HUES64 (cell line): ENCODE results near the gene GLT1D1.

ENCODE experiments used
- H3K27ac ChIP-seq: 2 replicates; pipeline ENCODE4 v1.7.0; 2013; ENCODE audit warnings: low read depth, low read length, inconsistent platforms
- H3K27me3 ChIP-seq: 2 replicates; pipeline ENCODE4 v1.6.1; 2013; ENCODE audit warnings: mild to moderate bottlenecking, low read length; ENCODE audit not compliant: insufficient read depth
- H3K36me3 ChIP-seq: 2 replicates; pipeline ENCODE4 v1.6.1; 2013; ENCODE audit warnings: mild to moderate bottlenecking, low read length; ENCODE audit not compliant: insufficient read depth
- H3K4me1 ChIP-seq: 2 replicates; pipeline ENCODE4 v1.6.1; 2013; ENCODE audit warnings: mild to moderate bottlenecking, low read length, moderate library complexity; ENCODE audit not compliant: insufficient read depth
- H3K4me3 ChIP-seq: 2 replicates; pipeline ENCODE4 v1.5.1; 2013; ENCODE audit warnings: mild to moderate bottlenecking, low read length, moderate library complexity
- H3K9ac ChIP-seq: 2 replicates; pipeline ENCODE4 v1.6.1; 2013; ENCODE audit warnings: mild to moderate bottlenecking, low read depth, low read length
- H3K9me3 ChIP-seq: 2 replicates; pipeline ENCODE4 v1.6.1; 2013; ENCODE audit warnings: low read depth, low read length; ENCODE audit not compliant: insufficient read depth
- WGBS: fragments of 150-250, 120-280 bp; methylation state at CpG from one replicate; pipeline ENCODE4 v1.1.7; 2013; ENCODE audit warnings: missing lambda C conversion rate; 5-methylcytosine and 5-hydroxymethylcytosine counted together

The GLT1D1 gene

DNA sequence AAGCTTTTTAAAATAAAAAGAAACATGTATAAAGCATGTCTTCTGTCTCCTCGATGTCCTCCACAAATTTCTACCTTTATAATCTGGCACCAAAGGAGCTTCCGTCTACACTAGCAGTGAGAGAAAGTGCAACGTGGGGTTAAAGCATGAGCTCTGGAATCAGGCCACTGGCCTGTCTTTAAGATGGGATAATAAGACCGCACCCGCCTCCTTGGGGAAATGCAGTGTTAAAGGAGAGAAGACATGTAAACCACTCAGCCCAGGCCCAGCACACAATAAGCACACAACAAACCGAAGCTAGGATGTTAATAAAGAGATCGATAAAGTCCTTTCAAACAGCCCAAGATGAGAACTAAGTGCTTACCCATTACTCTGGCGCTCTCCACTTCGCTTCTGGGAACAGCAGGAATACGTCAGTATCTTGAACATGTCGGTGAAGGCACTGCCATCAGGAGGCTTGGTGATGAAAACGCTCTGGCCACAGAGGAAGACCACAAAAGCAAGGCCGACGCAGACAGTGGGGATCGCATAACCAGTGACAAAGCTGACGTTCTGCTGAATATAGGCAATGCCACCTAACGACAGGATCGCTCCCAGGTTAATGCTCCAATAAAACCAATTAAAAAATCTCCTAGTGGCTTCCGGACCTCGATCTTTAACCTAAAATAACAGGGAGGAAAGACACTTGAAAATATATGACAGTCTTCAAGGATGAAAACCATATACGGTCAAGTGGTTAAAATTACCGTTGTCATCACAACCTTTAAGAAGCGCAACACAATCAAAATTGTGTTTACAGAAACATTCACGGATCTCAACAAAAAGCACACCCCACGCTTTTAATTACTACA is 38.6 kb upstream of the GLT1D1 start:
- WGBS, result 95% methylated on average over 25 of the region's 25 CpGs

DNA sequence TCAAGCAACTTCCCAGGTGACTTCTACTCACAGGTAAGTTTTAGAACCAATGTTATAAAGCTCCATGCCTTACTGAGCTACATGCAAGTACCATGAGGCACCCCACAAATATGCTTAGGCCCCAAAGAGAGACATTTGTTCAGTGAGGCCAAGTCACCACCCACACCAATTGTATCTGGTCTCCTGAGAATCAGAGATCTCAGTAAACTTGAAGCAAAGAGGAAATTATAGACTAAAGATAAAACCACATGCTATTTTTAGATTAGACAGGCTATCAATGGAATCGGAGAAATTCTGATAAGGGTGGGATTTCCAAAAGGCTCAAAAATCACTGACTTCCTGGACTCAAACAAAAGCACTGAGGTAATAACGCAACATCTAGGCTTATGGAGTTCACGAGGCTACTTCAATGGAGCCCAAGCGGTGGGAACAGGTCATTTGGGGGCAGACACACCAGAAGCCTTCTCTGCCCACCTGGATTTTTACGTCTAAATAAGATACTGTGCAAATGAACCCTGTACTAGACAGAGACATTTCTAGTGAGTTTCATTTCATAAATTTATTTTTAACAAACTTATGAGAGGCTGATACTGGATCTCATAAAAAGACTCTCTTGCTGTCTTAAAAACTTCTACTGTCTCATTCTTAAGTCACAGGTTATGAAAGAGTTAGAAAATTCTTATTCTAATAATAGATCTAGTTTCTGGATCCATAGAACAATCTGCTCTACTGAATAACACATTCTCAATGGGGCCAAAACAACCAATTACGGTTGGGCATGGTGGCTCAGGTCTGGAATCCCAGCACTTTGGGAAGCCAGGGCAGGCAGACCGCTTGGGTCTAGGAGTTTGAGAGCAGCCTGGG is 37.3 kb upstream of the GLT1D1 start:
- H3K4me3 ChIP-seq, result no peak overlapping the region
- 98% methylated on average over 7 of the region's 7 CpGs for WGBS
- peaks cover 40% of the 10 kb centered on the region for H3K36me3 ChIP-seq
- peaks cover 30% of the 10 kb centered on the region for H3K4me1 ChIP-seq
- H3K9me3 ChIP-seq, result no peaks in the 10 kb centered on the region
- H3K9ac ChIP-seq, result no peak overlapping the region
- H3K27me3 ChIP-seq, result no peaks in the 10 kb centered on the region
- H3K27ac ChIP-seq, result no peak overlapping the region

More for the DNA sequence above, 38.6 kb upstream of the GLT1D1 start:
- Histone ChIP-seq H3K4me3 (no peak overlapping the region), H3K9me3 (no peaks in the 10 kb centered on the region), H3K36me3 (peaks cover 32% of the 10 kb centered on the region), H3K4me1 (peaks cover 30% of the 10 kb centered on the region), H3K27me3 (no peaks in the 10 kb centered on the region), H3K27ac (no peak overlapping the region), H3K9ac (no peak overlapping the region)

DNA sequence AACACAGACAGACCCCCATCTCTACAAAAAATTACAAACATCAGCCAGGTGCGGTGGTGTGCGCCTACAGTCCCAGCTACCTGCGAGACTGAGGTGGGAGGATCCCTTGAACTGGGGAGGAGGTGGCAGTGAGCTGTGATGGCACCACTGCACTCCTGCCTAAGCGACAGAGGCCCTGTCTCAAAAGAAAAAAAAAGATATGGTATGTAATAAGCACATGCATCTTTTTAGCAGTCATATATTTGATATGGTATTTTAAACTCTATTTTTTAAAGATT is 36.7 kb upstream of the GLT1D1 start:
- Histone ChIP-seq H3K27ac (no peak overlapping the region), H3K9me3 (no peaks in the 10 kb centered on the region), H3K4me3 (no peak overlapping the region), H3K9ac (no peak overlapping the region), H3K4me1 (peaks cover 27% of the 10 kb centered on the region), H3K27me3 (no peaks in the 10 kb centered on the region), H3K36me3 (peaks cover 44% of the 10 kb centered on the region)
- 94% methylated on average over 4 of the region's 4 CpGs for WGBS

GRCh38 chr12:128817111-128818015 is 35.9 kb upstream of the GLT1D1 start:
- no peak overlapping the region for H3K4me3 ChIP-seq
- 79% methylated on average over 7 of the region's 8 CpGs for WGBS
- no peak overlapping the region for H3K27ac ChIP-seq
- H3K9ac ChIP-seq, result no peak overlapping the region
- peaks cover 24% of the 10 kb centered on the region for H3K4me1 ChIP-seq
- no peaks in the 10 kb centered on the region for H3K27me3 ChIP-seq
- no peaks in the 10 kb centered on the region for H3K9me3 ChIP-seq
- peaks cover 39% of the 10 kb centered on the region for H3K36me3 ChIP-seq

GRCh38 chr12:128818065-128819022 is 34.9 kb upstream of the GLT1D1 start:
- Histone ChIP-seq H3K4me3 (no peak overlapping the region), H3K9ac (no peak overlapping the region), H3K4me1 (peaks cover 24% of the 10 kb centered on the region), H3K27ac (no peak overlapping the region), H3K9me3 (no peaks in the 10 kb centered on the region), H3K36me3 (peaks cover 32% of the 10 kb centered on the region), H3K27me3 (no peaks in the 10 kb centered on the region)
- WGBS, result 84% methylated on average over 13 of the region's 13 CpGs

DNA sequence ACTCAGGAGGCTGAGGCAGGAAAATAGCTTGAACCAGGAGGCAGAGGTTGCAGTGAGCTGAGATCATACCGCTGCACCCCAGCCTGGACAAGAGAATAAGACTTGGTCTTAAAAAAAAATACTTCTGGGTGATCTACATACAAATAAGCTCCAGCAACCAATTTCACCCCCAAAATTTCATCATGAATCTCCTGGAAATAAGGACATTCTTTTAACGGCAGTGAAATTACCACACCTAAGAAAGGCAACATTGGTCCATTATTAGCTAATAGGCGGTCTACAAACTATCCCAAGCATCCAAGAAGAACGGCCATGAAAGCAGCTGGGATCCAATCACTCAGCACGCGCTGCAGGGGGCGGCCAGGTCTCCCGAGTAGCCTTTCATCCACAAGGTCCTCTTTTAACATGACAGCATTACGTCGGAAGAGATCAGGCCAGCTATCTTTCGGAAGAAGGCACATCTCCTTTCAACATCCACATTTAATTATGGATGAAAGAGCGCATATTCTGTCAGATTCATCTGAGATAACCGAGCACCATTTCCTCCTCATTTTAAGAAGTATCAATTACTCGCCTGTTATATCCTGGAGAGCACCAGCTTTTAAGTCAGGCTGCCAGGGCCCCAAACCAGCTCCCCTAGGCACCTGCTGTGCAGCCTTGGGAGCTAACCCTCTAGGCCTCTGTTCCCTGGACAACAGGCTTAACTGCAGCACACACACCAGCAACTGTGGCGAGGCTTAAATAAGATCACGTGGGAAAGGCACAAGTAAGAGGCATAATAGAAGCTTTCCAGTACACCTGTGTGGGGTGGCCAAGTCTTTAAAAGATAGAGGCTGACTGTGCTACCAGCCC is 33.8 kb upstream of the GLT1D1 start:
- no peak overlapping the region for H3K4me3 ChIP-seq
- whole genome bisulfite sequencing, result 80% methylated on average over 16 of the region's 16 CpGs
- no peak overlapping the region for H3K27ac ChIP-seq
- H3K9me3 ChIP-seq, result no peaks in the 10 kb centered on the region
- no peaks in the 10 kb centered on the region for H3K27me3 ChIP-seq
- H3K9ac ChIP-seq, result no peak overlapping the region
- H3K36me3 ChIP-seq, result peaks cover 20% of the 10 kb centered on the region
- H3K4me1 ChIP-seq, result peaks cover 24% of the 10 kb centered on the region

DNA sequence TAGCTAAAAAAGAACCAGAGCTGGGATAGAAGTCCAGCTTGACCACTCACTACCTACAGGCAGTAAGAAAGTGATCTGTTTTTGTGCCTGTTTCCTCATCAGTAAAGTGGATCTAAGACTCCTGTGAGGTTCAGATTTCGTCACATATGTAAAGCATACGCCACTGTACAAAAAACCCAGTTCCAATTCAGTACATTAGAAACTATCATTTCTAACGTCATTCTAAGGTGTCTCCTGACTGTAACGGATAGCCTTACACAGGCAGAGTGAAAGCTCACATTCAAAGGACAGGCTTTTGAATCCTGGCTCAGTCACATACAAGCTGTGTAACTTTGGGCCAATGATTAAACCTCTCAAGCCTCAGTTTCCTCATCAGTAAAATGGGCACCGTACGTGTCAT is 33.0 kb upstream of the GLT1D1 start:
- H3K9ac ChIP-seq, result no peak overlapping the region
- WGBS, result 95% methylated on average over 6 of the region's 6 CpGs
- H3K4me1 ChIP-seq, result peaks cover 29% of the 10 kb centered on the region
- peaks cover 13% of the 10 kb centered on the region; the same call in 1 of the 2 replicates for H3K36me3 ChIP-seq
- H3K4me3 ChIP-seq, result no peak overlapping the region
- no peaks in the 10 kb centered on the region for H3K27me3 ChIP-seq
- H3K27ac ChIP-seq, result no peak overlapping the region
- H3K9me3 ChIP-seq, result no peaks in the 10 kb centered on the region

- no peak overlapping the region for H3K4me3 ChIP-seq
- no peak overlapping the region for H3K9ac ChIP-seq
- no peaks in the 10 kb centered on the region for H3K27me3 ChIP-seq
- H3K4me1 ChIP-seq, result peaks cover 29% of the 10 kb centered on the region
- H3K9me3 ChIP-seq, result no peaks in the 10 kb centered on the region
- no peak overlapping the region for H3K27ac ChIP-seq
- WGBS, result 90% methylated on average over 7 of the region's 7 CpGs
- peaks cover 13% of the 10 kb centered on the region; the same call in 1 of the 2 replicates for H3K36me3 ChIP-seq
These were observed 32.4 kb upstream of the GLT1D1 start for GRCh38 chr12:128820723-128821432.

DNA sequence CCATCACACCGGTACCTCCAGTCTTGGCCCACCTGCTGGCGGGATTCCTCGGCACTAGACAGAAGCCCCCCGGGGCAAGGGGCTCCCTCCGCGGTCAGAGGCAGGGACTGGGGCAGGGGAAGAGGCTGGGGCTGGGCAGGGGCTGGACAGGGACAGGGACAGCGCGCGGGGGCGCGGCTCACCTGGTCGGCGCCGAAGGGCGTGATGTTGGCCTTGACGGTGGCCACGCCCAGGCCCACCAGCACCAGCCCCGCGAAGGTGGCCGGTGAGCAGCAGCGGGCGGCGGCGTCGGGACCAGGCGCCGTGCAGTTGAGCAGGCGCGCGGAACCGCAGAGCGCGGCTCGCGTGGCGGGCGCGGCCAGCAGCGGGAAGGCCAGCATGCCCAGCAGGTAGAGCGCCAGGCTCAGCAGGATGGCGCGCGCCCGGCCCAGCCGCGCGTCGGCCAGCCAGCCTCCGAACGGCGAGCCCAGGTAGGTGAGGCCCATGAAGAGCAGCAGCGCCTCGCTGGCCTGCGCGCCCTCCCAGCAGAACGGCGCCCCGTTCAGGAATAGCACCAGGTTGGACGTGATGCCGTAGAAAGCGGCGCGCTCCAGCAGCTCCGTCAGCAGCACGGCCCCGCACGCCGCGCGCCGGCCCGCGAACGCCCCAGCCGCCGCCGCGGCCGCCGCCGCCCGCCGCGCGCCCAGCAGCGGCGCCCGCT is 29.9 kb upstream of the GLT1D1 start:
- Histone ChIP-seq H3K9me3 (no peaks in the 10 kb centered on the region), H3K27me3 (no peaks in the 10 kb centered on the region), H3K36me3 (peaks cover 16% of the 10 kb centered on the region; the same call in 1 of the 2 replicates), H3K9ac (peak overlapping the region; percentile 94), H3K27ac (peak overlapping the region; percentile 83; the same call in 1 of the 2 replicates), H3K4me3 (peak overlapping the region; percentile 98), H3K4me1 (peaks cover 16% of the 10 kb centered on the region; the same call in 1 of the 2 replicates)
- under 1% methylated on average over 88 of the region's 88 CpGs for WGBS
